ENCODE results near the gene ARL5A. TPM values are rescaled to one million over a fixed set of nuclear protein-coding genes. Genes with fewer than 3 reads are reported as not detected.
A peak's percentile ranks its signal among the peaks of the same experiment; 100 is the strongest.

Gene ARL5A
- total and polyA plus RNA-seq, 5 experiments from 2014 or later: 40.0 to 64.0 (median 43.2) TPM

- peak overlapping the region in 2 of 10 donors; percentile 66 to 79 for H3K27ac Mint-ChIP-seq
- peaks cover 0 to 6% (median 0%) of the 10 kb centered on the region in 9 donors for H3K9me3 Mint-ChIP-seq
- H3K4me3 Mint-ChIP-seq: no peak overlapping the region
- peaks cover 10 to 15% (median 12%) of the 10 kb centered on the region in 3 donors for H3K36me3 Mint-ChIP-seq
- no peaks in the 10 kb centered on the region for H3K27me3 Mint-ChIP-seq
- POLR2A ChIA-PET: interaction anchor here (0.7 kb wide), 1 partner anchor 56 kb away, joined by 3 read pairs; no protein-coding TSS in a partner anchor
- ATAC-seq (no peak), DNase-seq (no peak)
- peaks cover under 1 to 61% (median 5%) of the 10 kb centered on the region in 4 donors for H3K4me1 Mint-ChIP-seq
Observed at GRCh38 chr2:151770995-151771394, 57.2 kb downstream of the ARL5A start.

- no peak for DNase-seq
- Mint-ChIP-seq H3K4me1 (peaks cover 2 to 66% (median 7%) of the 10 kb centered on the region in 4 donors), H3K9me3 (peaks cover 0 to 6% (median 0%) of the 10 kb centered on the region in 9 donors), H3K27me3 (no peaks in the 10 kb centered on the region), H3K27ac (no peak overlapping the region), H3K4me3 (no peak overlapping the region), H3K36me3 (peaks cover 5 to 16% (median 5%) of the 10 kb centered on the region in 3 donors)
- POLR2A ChIA-PET: no interaction called here
- ATAC-seq: no peak
Observed at GRCh38 chr2:151769606-151770005, 58.6 kb downstream of the ARL5A start.

- Mint-ChIP-seq H3K9me3 (peaks cover 0 to 6% (median 0%) of the 10 kb centered on the region in 9 donors), H3K27ac (peak overlapping the region in 1 of 10 donors; percentile 67), H3K27me3 (no peaks in the 10 kb centered on the region), H3K4me3 (no peak overlapping the region), H3K4me1 (peaks cover 4 to 70% (median 7%) of the 10 kb centered on the region in 4 donors), H3K36me3 (peaks cover 5 to 16% (median 5%) of the 10 kb centered on the region in 3 donors)
- no peak for DNase-seq
- POLR2A ChIA-PET: no interaction called here
- no peak for ATAC-seq
Observed at GRCh38 chr2:151767536-151767935, 60.7 kb downstream of the ARL5A start.

GRCh38 chr2:151766437-151767153 lies 61.6 kb downstream of the ARL5A start:
- ATAC-seq: peak in 1 of 2 donors; percentile 52

GRCh38 chr2:151765760-151766410 lies 62.3 kb downstream of the ARL5A start:
- DNase-seq (no peak), ATAC-seq (no peak)
- peaks cover 4 to 16% (median 5%) of the 10 kb centered on the region in 3 donors for H3K36me3 Mint-ChIP-seq
- peaks cover 0 to 6% (median 0%) of the 10 kb centered on the region in 9 donors for H3K9me3 Mint-ChIP-seq
- peaks cover 4 to 54% (median 7%) of the 10 kb centered on the region in 4 donors for H3K4me1 Mint-ChIP-seq
- peak overlapping the region in 1 of 10 donors; percentile 43 for H3K4me3 Mint-ChIP-seq
- H3K27ac Mint-ChIP-seq: peak overlapping the region in 6 of 10 donors; percentile 30 to 67 (median 38)
- no peaks in the 10 kb centered on the region for H3K27me3 Mint-ChIP-seq
- POLR2A ChIA-PET: no interaction called here

More at GRCh38 chr2:151766437-151767153, 61.6 kb downstream of the ARL5A start:
- Mint-ChIP-seq H3K4me1 (peaks cover 4 to 61% (median 7%) of the 10 kb centered on the region in 4 donors), H3K4me3 (peak overlapping the region in 1 of 10 donors; percentile 43), H3K27ac (peak overlapping the region in 3 of 10 donors; percentile 11 to 67 (median 35)), H3K9me3 (peaks cover 0 to 6% (median 0%) of the 10 kb centered on the region in 9 donors), H3K36me3 (peaks cover 4 to 16% (median 5%) of the 10 kb centered on the region in 3 donors), H3K27me3 (no peaks in the 10 kb centered on the region)
- POLR2A ChIA-PET: no interaction called here
- DNase-seq: no peak

GRCh38 chr2:151762694-151763093 lies 65.5 kb downstream of the ARL5A start:
- ATAC-seq (no peak), DNase-seq (no peak)
- Mint-ChIP-seq H3K4me3 (no peak overlapping the region), H3K27ac (no peak overlapping the region), H3K9me3 (peaks cover 0 to 1% (median 0%) of the 10 kb centered on the region in 9 donors), H3K36me3 (peaks cover 0 to 10% (median 4%) of the 10 kb centered on the region in 3 donors), H3K27me3 (no peaks in the 10 kb centered on the region), H3K4me1 (peaks cover 4 to 44% (median 7%) of the 10 kb centered on the region in 4 donors)
- POLR2A ChIA-PET: no interaction called here

GRCh38 chr2:151761687-151762086 lies 66.5 kb downstream of the ARL5A start:
- H3K27ac Mint-ChIP-seq: no peak overlapping the region

GRCh38 chr2:151761193-151761592 lies 67.0 kb downstream of the ARL5A start:
- no peak overlapping the region for H3K4me3 Mint-ChIP-seq
- ATAC-seq (no peak), DNase-seq (no peak)
- H3K9me3 Mint-ChIP-seq: peaks cover 0 to 1% (median 0%) of the 10 kb centered on the region in 9 donors
- no peaks in the 10 kb centered on the region for H3K27me3 Mint-ChIP-seq
- H3K27ac Mint-ChIP-seq: peak overlapping the region in 1 of 10 donors; percentile 8
- peaks cover 0 to 31% (median 5%) of the 10 kb centered on the region in 4 donors for H3K4me1 Mint-ChIP-seq
- POLR2A ChIA-PET: no interaction called here
- H3K36me3 Mint-ChIP-seq: peaks cover 0 to 7% (median 4%) of the 10 kb centered on the region in 3 donors

More at GRCh38 chr2:151761687-151762086, 66.5 kb downstream of the ARL5A start:
- Mint-ChIP-seq H3K4me1 (peaks cover 4 to 36% (median 7%) of the 10 kb centered on the region in 4 donors), H3K27me3 (no peaks in the 10 kb centered on the region), H3K36me3 (peaks cover 0 to 10% (median 4%) of the 10 kb centered on the region in 3 donors), H3K4me3 (no peak overlapping the region), H3K9me3 (peaks cover 0 to 1% (median 0%) of the 10 kb centered on the region in 9 donors)
- POLR2A ChIA-PET: no interaction called here
- no peak for DNase-seq
- no peak for ATAC-seq

- no peak overlapping the region for H3K4me3 Mint-ChIP-seq
- peaks cover 0 to 21% (median 1%) of the 10 kb centered on the region in 4 donors for H3K4me1 Mint-ChIP-seq
- POLR2A ChIA-PET: no interaction called here
- H3K36me3 Mint-ChIP-seq: peaks cover 0 to 8% (median 4%) of the 10 kb centered on the region in 3 donors
- H3K27me3 Mint-ChIP-seq: no peaks in the 10 kb centered on the region
- peaks cover 0 to 1% (median 0%) of the 10 kb centered on the region in 9 donors for H3K9me3 Mint-ChIP-seq
- no peak for DNase-seq
- H3K27ac Mint-ChIP-seq: peak overlapping the region in 3 of 10 donors; percentile 8 to 58 (median 27)
- no peak for ATAC-seq
Observed at GRCh38 chr2:151760139-151760650, 68.0 kb downstream of the ARL5A start.

GRCh38 chr2:151758744-151759143 lies 69.5 kb downstream of the ARL5A start:
- Mint-ChIP-seq H3K27me3 (no peaks in the 10 kb centered on the region), H3K4me3 (no peak overlapping the region)
- no peak for ATAC-seq

GRCh38 chr2:151757861-151758260 lies 70.4 kb downstream of the ARL5A start:
- no peak for ATAC-seq
- no peak overlapping the region for H3K4me3 Mint-ChIP-seq
- H3K4me1 Mint-ChIP-seq: peaks cover 0 to 2% (median 0%) of the 10 kb centered on the region in 4 donors
- POLR2A ChIA-PET: no interaction called here
- peak overlapping the region in 1 of 10 donors; percentile 3 for H3K27ac Mint-ChIP-seq
- DNase-seq: no peak
- peaks cover 0 to 1% (median 0%) of the 10 kb centered on the region in 9 donors for H3K9me3 Mint-ChIP-seq
- peaks cover 0 to 8% (median 4%) of the 10 kb centered on the region in 3 donors for H3K36me3 Mint-ChIP-seq
- H3K27me3 Mint-ChIP-seq: no peaks in the 10 kb centered on the region

More at GRCh38 chr2:151758744-151759143, 69.5 kb downstream of the ARL5A start:
- Mint-ChIP-seq H3K36me3 (peaks cover 0 to 8% (median 4%) of the 10 kb centered on the region in 3 donors), H3K9me3 (peaks cover 0 to 1% (median 0%) of the 10 kb centered on the region in 9 donors), H3K4me1 (peaks cover 0 to 8% (median 0%) of the 10 kb centered on the region in 4 donors), H3K27ac (no peak overlapping the region)
- POLR2A ChIA-PET: interaction anchor here (0.6 kb wide), 1 partner anchor 72 kb away, joined by 3 read pairs; no protein-coding TSS in a partner anchor
- DNase-seq: no peak

GRCh38 chr2:151756820-151757219 lies 71.4 kb downstream of the ARL5A start:
- Mint-ChIP-seq H3K4me3 (no peak overlapping the region), H3K27ac (no peak overlapping the region), H3K27me3 (no peaks in the 10 kb centered on the region), H3K4me1 (peaks cover 0 to 2% (median 0%) of the 10 kb centered on the region in 4 donors), H3K36me3 (peaks cover 0 to 6% (median 4%) of the 10 kb centered on the region in 3 donors), H3K9me3 (peaks cover 0 to 1% (median 0%) of the 10 kb centered on the region in 9 donors)
- DNase-seq (no peak), ATAC-seq (no peak)
- POLR2A ChIA-PET: no interaction called here

Data from naive thymus-derived CD8-positive, alpha-beta T cell (primary cell).